Endothelial cell of umbilical vein (primary cell): ENCODE data around the gene FGD6. TPM values are rescaled to one million over a fixed set of nuclear protein-coding genes. Genes with fewer than 3 reads are reported as not detected.

Experiments used
- BruUV-seq: library from RNA; stranded (reverse); fragments of 400-500 nt; replicated peaks from 2 replicates; lab custom pipeline; 2021; lab: Mats Ljungman, UMichigan
- CTCF ChIA-PET: fragments of 300-600, 350-600 bp; sonication (Branson Sonifier 250); formaldehyde crosslinking; loops from one replicate; lab custom pipeline; 2021; ENCODE audit warnings: antibody characterized with exemption, inconsistent platforms; lab: Charles Lee
- POLR2A ChIA-PET: fragments of 300-600, 350-600 bp; sonication (Branson Sonifier 250); formaldehyde crosslinking; loops from one replicate; lab custom pipeline; 2021; ENCODE audit warnings: antibody characterized with exemption, inconsistent platforms; lab: Charles Lee
- DNase-seq: peaks from one replicate; pipeline ENCODE4 v3.0.0-alpha.2; 2011; ENCODE audit warnings: low read depth, low spot score
- FAIRE-seq: peaks from 2 replicates; lab custom pipeline; 2011; peaks lifted over from hg19 to GRCh38; lab: Jason Lieb, UNC
- H2AFZ ChIP-seq: 2 replicates; pipeline ENCODE4 v1.6.0; 2012; ENCODE audit warnings: low read depth, low read length, control low read depth, inconsistent platforms
- H3K27ac ChIP-seq: 2 replicates; pipeline ENCODE4 v1.5.1; 2011; ENCODE audit warnings: low read depth, mild to moderate bottlenecking, control low read depth, low read length, moderate library complexity; ENCODE audit not compliant: insufficient read depth
- H3K27me3 ChIP-seq, 2 experiments: 2 replicates each; pipeline versions ENCODE4 v1.6.0 to v1.6.1; 2011; ENCODE audit warnings: low read length in 2 of 2, mixed read lengths in 1 of 2; ENCODE audit not compliant: control insufficient read depth in 2 of 2, insufficient read depth in 2 of 2
- H3K36me3 ChIP-seq, 2 experiments: 2 replicates in 1 of 2; 3 replicates in 1 of 2; pipeline ENCODE4 v1.5.1; 2011; ENCODE audit warnings: low read length in 2 of 2, mild to moderate bottlenecking in 1 of 2, moderate library complexity in 1 of 2; ENCODE audit not compliant: control insufficient read depth in 2 of 2, insufficient read depth in 2 of 2; ENCODE audit errors: extremely low read depth in 1 of 2
- H3K4me1 ChIP-seq: 3 replicates; pipeline ENCODE4 v1.5.1; 2011; ENCODE audit warnings: mild to moderate bottlenecking, low read length; ENCODE audit not compliant: control insufficient read depth, insufficient read depth; ENCODE audit errors: extremely low read depth
- H3K4me2 ChIP-seq: 2 replicates; pipeline ENCODE4 v1.6.1; 2011; ENCODE audit warnings: low read length, control low read depth, mixed read lengths; ENCODE audit not compliant: insufficient read depth
- H3K4me3 ChIP-seq, 3 experiments: fragments of 200-600 bp in 1 of 3; sonication (generic), shearing (Covaris generic) in 1 of 3; replicated peaks in 1 of 3; 2 replicates each; pipeline ENCODE4 v1.5.1; 2011 to 2016; ENCODE audit warnings: control low read depth in 3 of 3, low read length in 3 of 3, mild to moderate bottlenecking in 2 of 3, inconsistent platforms in 1 of 3, low read depth in 1 of 3, moderate library complexity in 1 of 3; ENCODE audit not compliant: insufficient read depth in 1 of 3
- H3K79me2 ChIP-seq: 2 replicates; pipeline ENCODE4 v1.6.0; 2012; ENCODE audit warnings: low read length, inconsistent platforms; ENCODE audit not compliant: control insufficient read depth, insufficient read depth
- H3K9ac ChIP-seq: replicated peaks from 2 replicates; pipeline ENCODE3; 2011; ENCODE audit warnings: low read length, control low read depth; ENCODE audit not compliant: insufficient read depth; ENCODE audit errors: extremely low read depth
- H3K9me1 ChIP-seq: replicated peaks from 3 replicates; pipeline ENCODE4 v1.6.0; 2011; ENCODE audit warnings: mild to moderate bottlenecking, low read length; ENCODE audit not compliant: control insufficient read depth, insufficient read depth; ENCODE audit errors: extremely low read depth
- H3K9me3 ChIP-seq: replicated peaks from 2 replicates; pipeline ENCODE4 v1.5.1; 2012; ENCODE audit warnings: low read length, inconsistent platforms; ENCODE audit not compliant: control insufficient read depth, insufficient read depth
- H4K20me1 ChIP-seq: replicated peaks from 2 replicates; pipeline ENCODE3; 2011; ENCODE audit warnings: mild to moderate bottlenecking, low read length; ENCODE audit not compliant: control insufficient read depth, insufficient read depth; ENCODE audit errors: extremely low read depth
- CTCF ChIP-seq, 2 donors: IDR thresholded peaks; 1 replicate in 1 of 2; 2 replicates in 1 of 2; pipeline ENCODE4 v1.5.1; 2011; ENCODE audit warnings: low read length in 2 of 2, mild to moderate bottlenecking in 2 of 2, moderate library complexity in 2 of 2, control low read depth in 1 of 2, inconsistent platforms in 1 of 2, low read depth in 1 of 2; ENCODE audit not compliant: insufficient read depth in 1 of 2; ENCODE audit errors: extremely low read depth in 1 of 2
- EZH2 ChIP-seq: IDR thresholded peaks from 2 replicates; pipeline ENCODE4 v1.6.1; 2012; ENCODE audit warnings: borderline replicate concordance, low read depth, mild to moderate bottlenecking, moderate library complexity, low read length, inconsistent platforms; ENCODE audit not compliant: severe bottlenecking
- FOS ChIP-seq: IDR thresholded peaks from 2 replicates; pipeline ENCODE4 v1.6.1; 2011; ENCODE audit warnings: mild to moderate bottlenecking, low read length, moderate library complexity, borderline replicate concordance; ENCODE audit not compliant: insufficient read depth
- GATA2 ChIP-seq: IDR thresholded peaks from 2 replicates; pipeline ENCODE4 v1.7.0; 2011; ENCODE audit warnings: low read depth, mild to moderate bottlenecking, moderate library complexity, mixed read lengths, low read length; ENCODE audit not compliant: insufficient read length, insufficient read depth
- JUN ChIP-seq: IDR thresholded peaks from 2 replicates; pipeline ENCODE4 v1.6.1; 2011; ENCODE audit warnings: borderline replicate concordance, low read depth; ENCODE audit not compliant: insufficient read length, insufficient read depth
- MAX ChIP-seq: IDR thresholded peaks from 2 replicates; pipeline ENCODE4 v1.6.1; 2011; ENCODE audit not compliant: insufficient read depth, insufficient read length
- MYC ChIP-seq: IDR thresholded peaks from one replicate; pipeline ENCODE4 v1.6.1; 2011; ENCODE audit warnings: mild to moderate bottlenecking, low read depth, low read length
- POLR2A ChIP-seq: IDR thresholded peaks from 2 replicates; pipeline ENCODE4 v1.6.1; 2012; ENCODE audit warnings: low read depth, mild to moderate bottlenecking, control low read depth, low read length
- POLR2AphosphoS5 ChIP-seq: IDR thresholded peaks from 2 replicates; pipeline ENCODE4 v1.6.1; 2012; ENCODE audit warnings: low read depth, mild to moderate bottlenecking, control low read depth, low read length, moderate library complexity; ENCODE audit not compliant: insufficient read depth
- dilution Hi-C: fragments of 300-500 bp; cut with MboI; formaldehyde crosslinking; loops from one replicate; pipeline ENCODE4 v1.15.0; 2019; ENCODE audit warnings: low sequenced_read_pairs; ENCODE audit not compliant: extremely low pct_ligation_motif_present
- intact Hi-C: fragments of 100-400 bp; cut with micrococcal nuclease; formaldehyde crosslinking; loops from one replicate; pipeline ENCODE4 v1.10.0; 2022
- polyA plus RNA-seq, 4 experiments: library from polyadenylated mRNA; depleted of rRNA in 3 of 4; stranded (reverse) in 3 of 4; unstranded in 1 of 4; fragments of >200 nt; gene quantifications; 2 replicates each; pipeline versions ENCODE4 v1.2.1 to v1.2.3, GENCODE V29; 2011 to 2012; ENCODE audit warnings: missing spikeins in 1 of 4
- total RNA-seq: library from RNA; stranded (reverse); gene quantifications from 2 replicates; pipeline ENCODE4 v1.2.3, GENCODE V29; 2021

FGD6 gene
- total and polyA plus RNA-seq, 2 donors (not counting 3 experiments of a cell fraction or from before 2014, with no cell fraction given), result 5.9 to 14.0 TPM

DNA sequence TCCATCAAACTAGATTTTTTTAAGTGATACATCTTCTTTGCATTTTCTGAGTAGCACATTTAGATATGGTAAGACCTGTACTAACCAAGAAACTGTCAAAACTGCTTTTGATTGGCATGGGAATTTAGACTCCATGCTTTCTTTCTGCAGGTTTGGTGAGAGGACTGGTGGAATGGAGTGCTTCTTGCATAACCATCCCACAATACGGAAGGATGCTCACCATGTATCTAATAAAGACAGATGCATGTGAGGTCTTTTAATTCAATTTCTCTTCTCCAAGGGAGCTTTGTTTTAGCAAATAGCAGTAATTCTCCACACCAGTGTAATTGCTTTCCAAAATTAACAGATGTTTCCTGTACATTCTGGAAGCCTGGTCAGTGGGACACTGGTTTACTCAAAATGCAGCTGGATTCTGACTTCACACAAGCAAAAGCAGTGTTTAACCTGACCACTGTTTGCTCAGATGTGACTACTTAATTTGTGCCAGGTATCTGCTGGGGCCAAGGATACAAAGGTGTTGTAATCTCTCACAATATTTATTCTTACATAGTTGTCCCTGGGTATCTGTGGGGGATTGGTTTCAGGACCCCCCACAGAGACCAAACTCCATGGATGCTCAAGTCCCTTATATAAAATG, 26.1 kb downstream of the FGD6 start:
- Histone ChIP-seq H3K9me3 (no peaks in the 10 kb centered on the region), H3K9me1 (no peaks in the 10 kb centered on the region), H3K36me3 (no peaks in the 10 kb centered on the region), H4K20me1 (no peaks in the 10 kb centered on the region), H3K4me2 (no peak overlapping the region), H3K27me3 (no peaks in the 10 kb centered on the region), H3K9ac (no peak overlapping the region), H3K79me2 (no peaks in the 10 kb centered on the region), H3K27ac (no peak overlapping the region), H2AFZ (no peak overlapping the region), H3K4me1 (peaks cover 3% of the 10 kb centered on the region), H3K4me3 (no peak overlapping the region)
- ChIA-PET CTCF (interaction anchor here (1.1 to 1.4 kb wide), 2 partner anchors 9 to 21 kb away, joined by 3 read pairs; no protein-coding TSS in a partner anchor), POLR2A (no interaction called here)
- TF ChIP-seq POLR2AphosphoS5 (no peak), EZH2 (no peak), MYC (no peak), POLR2A (no peak), FOS (no peak), MAX (no peak), GATA2 (no peak), CTCF (IDR thresholded peaks at IDR 0.05; ENCODE audit: extremely low read depth in 1 of 2, insufficient read depth in 1 of 2, low read depth in 1 of 2, low read length in 2 of 2) (no peak), JUN (no peak)
- dilution Hi-C loops, result no loop called here
- BruUV-seq, result no TSS peak
- peak; percentile 49 for FAIRE-seq
- DNase-seq, result peak; percentile 62
- intact Hi-C loops, result no loop called here
